NCI-H526 treated with DMSO at 0.1 percent for 48 hours (cell line): ENCODE measurements around the gene GZMA.
A peak's percentile ranks its signal among the peaks of the same experiment; 100 is the strongest.

Experiments used
- DNase-seq: peaks from one replicate; lab custom pipeline; 2025; lab: John Stamatoyannopoulos, UW

Gene GZMA

DNA sequence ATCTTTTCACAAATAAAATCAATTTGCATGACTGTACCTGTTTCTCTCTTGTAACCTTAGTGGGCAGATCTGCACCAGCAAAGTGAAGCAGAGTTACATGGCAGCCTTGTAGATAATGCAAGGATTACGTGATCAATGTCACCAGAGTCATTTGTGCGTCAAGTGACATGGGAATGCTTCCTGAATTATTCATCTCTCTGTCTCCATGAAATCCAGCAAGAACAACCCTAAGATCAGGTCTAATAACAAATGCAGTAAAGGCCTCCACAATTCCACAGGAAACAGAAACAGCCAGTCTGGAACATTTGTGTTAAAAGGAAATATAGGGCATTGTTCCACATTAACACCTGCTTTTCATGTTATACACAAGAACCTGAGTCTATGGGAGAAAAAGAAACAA lies 7.8 kb downstream of the GZMA start:
- no peak for DNase-seq

DNA sequence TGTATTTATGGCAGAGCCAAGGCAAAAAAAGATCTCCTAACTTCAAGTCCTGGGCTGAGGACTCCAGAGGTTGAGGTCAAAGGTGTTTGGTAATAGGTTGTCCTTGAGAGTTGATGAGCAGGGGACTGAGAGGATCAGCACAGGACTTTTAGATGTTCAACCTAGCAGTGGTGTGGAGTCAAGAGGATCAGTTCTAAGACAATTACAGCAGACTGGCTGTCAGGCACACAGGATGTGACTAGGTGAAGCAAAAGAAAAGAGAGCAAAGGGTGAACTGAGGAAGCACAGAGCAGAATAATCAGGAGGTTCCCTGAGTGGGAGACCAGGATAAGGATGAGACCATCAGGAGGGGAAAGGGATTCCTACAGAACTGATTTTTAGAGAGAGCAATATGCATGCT lies 10.9 kb downstream of the GZMA start:
- no peak for DNase-seq

DNA sequence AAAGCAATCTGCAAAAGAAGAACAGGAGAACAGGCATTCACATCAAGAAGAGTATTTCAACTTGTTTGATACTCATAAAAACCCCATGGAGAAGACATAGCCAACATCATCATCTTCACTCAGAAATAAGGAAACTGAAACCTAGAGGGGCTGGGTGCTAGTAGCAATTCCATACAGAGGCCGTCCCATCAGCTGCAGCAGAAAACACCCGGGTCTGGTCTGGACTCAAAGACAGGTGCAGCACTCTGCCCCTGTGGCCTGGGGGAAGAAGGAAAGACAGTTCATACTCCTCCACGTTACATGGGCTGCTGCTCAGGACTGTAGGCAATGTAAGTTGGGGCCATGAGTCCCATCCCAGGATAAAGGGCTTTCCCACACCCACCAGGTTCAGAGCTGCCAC lies 11.6 kb downstream of the GZMA start:
- no peak for DNase-seq

GRCh38 chr5:55123365-55123764 lies 20.9 kb downstream of the GZMA start:
- no peak for DNase-seq

GRCh38 chr5:55134053-55134722 lies 31.7 kb downstream of the GZMA start:
- no peak for DNase-seq

DNA sequence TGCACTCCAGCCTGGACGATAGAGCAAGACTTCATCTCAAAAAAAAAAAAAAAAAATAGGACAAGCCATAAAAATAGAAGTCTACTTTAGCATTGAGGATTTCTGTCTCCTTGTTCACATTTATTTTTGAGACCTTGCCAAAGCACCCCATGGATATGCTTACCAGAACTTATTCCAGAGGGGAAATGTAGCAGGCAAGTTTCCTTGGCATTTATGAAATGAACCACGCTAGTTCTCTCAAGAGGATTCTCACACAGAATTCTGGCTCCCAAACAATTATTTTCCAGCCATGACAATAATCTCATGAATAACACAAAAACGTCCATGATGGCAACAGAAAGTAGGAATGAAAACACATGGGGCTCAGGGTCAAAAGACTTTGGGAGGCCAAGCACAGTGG lies 34.1 kb downstream of the GZMA start:
- DNase-seq, result no peak

DNA sequence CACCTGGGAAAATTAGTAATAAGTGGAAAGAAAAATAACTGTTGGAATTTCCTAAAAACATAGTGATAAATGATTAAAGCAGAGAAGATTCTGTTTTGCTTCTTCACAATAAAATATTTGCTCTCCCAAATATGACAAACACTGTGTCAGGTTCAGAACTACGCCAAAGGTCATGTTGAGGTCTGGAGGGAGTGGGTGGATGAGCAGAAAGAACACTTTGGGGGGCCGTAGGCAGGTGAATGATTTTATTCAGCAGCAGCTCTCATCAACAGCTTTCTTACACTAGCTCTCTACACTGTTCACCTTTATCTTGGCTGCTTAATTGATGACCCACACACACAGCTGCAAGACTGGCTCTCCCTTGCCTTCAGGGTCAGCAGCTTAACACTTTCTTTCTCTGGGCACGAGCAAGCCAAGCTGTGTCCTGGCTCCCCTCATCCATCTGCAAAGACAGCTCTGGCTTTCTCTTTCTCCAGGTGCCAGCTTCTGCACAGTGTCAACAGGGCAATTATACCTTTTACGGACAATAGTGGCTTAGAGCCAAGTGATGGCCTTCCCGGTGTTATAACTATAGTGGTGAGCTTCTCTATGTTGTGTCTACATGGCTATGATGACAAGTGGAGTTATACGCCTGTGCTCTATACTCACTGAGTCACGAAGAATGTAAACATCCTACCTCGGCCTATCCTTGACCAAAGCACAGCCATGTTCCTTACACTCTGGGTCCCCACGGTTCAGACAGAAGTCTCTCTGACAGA lies 38.6 kb downstream of the GZMA start:
- no peak for DNase-seq

GRCh38 chr5:55141945-55142690 lies 39.7 kb downstream of the GZMA start:
- DNase-seq, result no peak

GRCh38 chr5:55143624-55144023 lies 41.2 kb downstream of the GZMA start:
- no peak for DNase-seq

DNA sequence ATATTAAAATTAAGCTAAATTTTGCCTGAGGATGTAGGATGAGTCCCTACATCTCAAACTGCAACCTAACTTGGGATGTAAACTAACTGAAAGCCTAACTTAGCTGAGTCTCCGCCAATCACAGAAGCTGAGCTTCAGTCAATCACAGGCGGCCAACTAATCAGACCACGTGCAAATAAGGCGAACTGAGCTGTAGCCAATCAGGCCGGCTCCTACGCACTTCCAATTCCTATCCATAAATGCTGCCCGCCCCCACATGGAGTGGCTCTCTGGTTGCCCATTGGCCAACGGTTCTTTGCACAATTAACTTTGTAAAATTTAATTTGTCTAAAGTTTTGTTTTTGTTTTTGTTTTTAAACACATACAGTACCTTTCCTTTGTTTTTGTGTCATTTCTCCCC lies 43.6 kb downstream of the GZMA start:
- no peak for DNase-seq

DNA sequence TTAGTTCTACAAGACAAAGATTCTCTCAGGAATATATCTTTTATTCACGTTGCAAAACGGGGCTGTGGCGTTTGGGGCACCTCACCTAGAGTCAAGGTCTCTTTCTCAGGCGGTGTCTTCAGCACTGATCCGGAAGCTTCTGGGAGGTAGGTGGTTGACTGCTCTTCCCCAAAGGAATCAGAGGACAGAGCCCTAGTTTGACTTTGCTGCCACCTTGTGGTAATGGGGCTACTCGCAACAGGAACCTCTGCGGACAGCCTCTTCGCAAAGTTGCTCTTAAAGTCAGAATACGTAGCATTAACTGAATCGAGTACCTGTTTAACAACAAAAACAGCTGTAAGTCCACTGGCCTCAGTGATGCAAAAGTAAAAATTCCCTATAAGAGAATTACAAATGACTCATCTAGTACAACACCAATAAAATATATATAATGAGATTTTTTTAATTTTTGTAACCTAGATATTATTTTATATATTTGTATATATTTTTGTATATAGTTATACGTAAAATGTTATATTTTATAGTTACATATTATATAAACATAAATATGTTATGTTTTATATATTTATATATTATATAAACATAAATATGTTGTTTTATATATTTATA lies 44.2 kb downstream of the GZMA start:
- DNase-seq, result peak; percentile 39

DNA sequence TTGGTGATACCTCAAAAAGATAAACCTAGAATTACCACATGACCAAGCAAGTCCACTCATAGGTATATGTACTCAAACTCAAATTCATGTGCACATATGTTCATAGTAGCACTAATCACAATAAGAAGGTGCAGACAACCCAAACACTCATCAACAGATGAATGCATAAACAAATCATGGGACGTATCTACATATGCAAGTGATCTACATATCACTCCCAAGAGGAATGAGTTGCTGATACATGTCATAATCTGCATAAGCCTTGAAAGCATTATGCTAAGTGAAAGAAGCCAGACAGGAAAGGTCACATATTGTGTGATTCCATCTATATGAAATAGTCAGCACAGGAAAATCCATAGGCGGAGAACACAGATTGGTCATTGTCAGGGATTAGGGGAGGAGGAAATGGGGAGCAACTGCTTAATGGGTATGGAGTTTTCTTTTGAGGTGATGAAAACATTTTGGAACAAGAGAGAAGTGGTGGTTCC lies 46.9 kb downstream of the GZMA start:
- DNase-seq, result no peak

- DNase-seq, result no peak
Observed at GRCh38 chr5:55151923-55152842, 49.7 kb downstream of the GZMA start.

DNA sequence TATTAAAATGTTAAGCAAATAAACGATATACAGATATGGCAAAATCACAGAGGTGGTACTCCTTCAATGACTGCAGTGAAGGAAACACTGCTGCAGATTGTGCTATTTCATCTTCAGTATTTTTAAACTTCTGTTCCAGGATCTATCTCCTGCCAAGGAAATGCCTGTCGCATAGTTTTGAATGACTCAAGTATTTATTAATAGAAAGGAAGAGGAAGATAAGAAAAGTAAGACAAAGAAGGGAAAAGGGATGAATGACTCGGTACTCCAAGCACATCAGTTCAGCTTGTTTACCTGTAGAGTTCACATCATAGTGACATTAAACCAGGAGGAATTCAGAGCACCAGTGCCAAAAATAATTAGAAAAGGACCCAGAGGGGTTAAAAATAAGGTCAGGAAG lies 52.4 kb downstream of the GZMA start:
- no peak for DNase-seq
